ENCODE measurements around the gene MAFF. TPM values are rescaled to one million over a fixed set of nuclear protein-coding genes. Genes with fewer than 3 reads are reported as not detected.

The MAFF gene
- polyA plus RNA-seq, 1 of the 3 experiments (the other 2 are of a cell fraction) = 7.9 TPM

GRCh38 chr22:38258895-38259294 lies 57.1 kb downstream of the MAFF start:
- POLR2A ChIA-PET = no interaction called here

GRCh38 chr22:38259370-38259769 lies 57.6 kb downstream of the MAFF start:
- Histone ChIP-seq H3K9me3 (no peaks in the 10 kb centered on the region), H3K27ac (ENCODE audit: low read depth in 2 of 2, low read length in 1 of 2) (no peak overlapping the region), H3K9ac (no peak overlapping the region), H3K4me1 (ENCODE audit: control insufficient read depth in 1 of 2, insufficient read depth in 2 of 2, low read depth in 1 of 2, low read length in 1 of 2) (peaks cover 0 to 6% of the 10 kb centered on the region in 2 experiments; a peak in 2 of 4 replicates), H3F3A (replicated peaks; ENCODE audit: insufficient read depth) (peaks cover 11% of the 10 kb centered on the region), H2AFZ (ENCODE audit: low read depth) (no peak overlapping the region), H3K27me3 (ENCODE audit: insufficient read depth) (no peaks in the 10 kb centered on the region), H4K20me1 (ENCODE audit: insufficient read depth) (0 out of 2 replicates have a peak, but pooled peaks cover 4% of the 10 kb centered on the region), H3K4me2 (no peak overlapping the region), H3K79me2 (ENCODE audit: insufficient read depth) (peaks cover 92% of the 10 kb centered on the region), H3K4me3 (ENCODE audit: low read depth in 2 of 2, low read length in 1 of 2) (no peak overlapping the region), H3K9me2 (no peaks in the 10 kb centered on the region), H3K36me3 (replicated peaks in 1 of 2; ENCODE audit: control insufficient read depth in 1 of 2, insufficient read depth in 2 of 2, low read length in 1 of 2) (no peaks in the 10 kb centered on the region)
- DNase-seq = no peak
- WGBS (ENCODE audit: low lambda C conversion rate) = 89% methylated on average over 7 of the region's 8 CpGs
- ChIA-PET CTCF (no interaction called here), POLR2A (no interaction called here)
- TF ChIP-seq JUND (IDR thresholded peaks at IDR 0.05) (no peak), IRF3 (IDR thresholded peaks at IDR 0.05; ENCODE audit: low read depth, low read length) (no peak), MXI1 (IDR thresholded peaks at IDR 0.05; ENCODE audit: low read depth, low read length) (no peak), REST (IDR thresholded peaks at IDR 0.05; ENCODE audit: low read depth, low read length) (no peak), SIN3A (IDR thresholded peaks at IDR 0.05; ENCODE audit: borderline replicate concordance, low read depth, low read length) (no peak), ELF1 (IDR thresholded peaks at IDR 0.05) (no peak), RCOR1 (IDR thresholded peaks at IDR 0.05; ENCODE audit: low read length) (no peak), TAF1 (IDR thresholded peaks at IDR 0.05; ENCODE audit: borderline replicate concordance, low read depth, low read length) (no peak), EZH2phosphoT487 (IDR thresholded peaks at IDR 0.05; ENCODE audit: borderline replicate concordance, low read depth) (no peak), CTCF (IDR thresholded peaks at IDR 0.05) (no peak), NFIC (IDR thresholded peaks at IDR 0.05; ENCODE audit: borderline replicate concordance) (no peak)

More at GRCh38 chr22:38258895-38259294, 57.1 kb downstream of the MAFF start:
- no peaks in the 10 kb centered on the region for H3K36me3 ChIP-seq (replicated peaks in 1 of 2; ENCODE audit: control insufficient read depth in 1 of 2, insufficient read depth in 2 of 2, low read length in 1 of 2)
- 67% methylated on average over 5 of the region's 8 CpGs for WGBS (ENCODE audit: low lambda C conversion rate)
- H3K79me2 ChIP-seq (ENCODE audit: insufficient read depth) = peaks cover 92% of the 10 kb centered on the region
- no peak overlapping the region for H2AFZ ChIP-seq (ENCODE audit: low read depth)
- peaks cover 0 to 6% of the 10 kb centered on the region in 2 experiments; a peak in 2 of 4 replicates for H3K4me1 ChIP-seq (ENCODE audit: control insufficient read depth in 1 of 2, insufficient read depth in 2 of 2, low read depth in 1 of 2, low read length in 1 of 2)
- no peak for TF ChIP-seq FOXJ3 (CRISPR knock-in tag; IDR thresholded peaks at IDR 0.05)
- TF ChIP-seq CTCF (IDR thresholded peaks at IDR 0.05) = no peak
- no peak for TF ChIP-seq RFX5 (IDR thresholded peaks at IDR 0.05; ENCODE audit: low read length)
- TF ChIP-seq EP300 (IDR thresholded peaks at IDR 0.05; ENCODE audit: borderline replicate concordance in 1 of 2, low read depth in 1 of 2, low read length in 1 of 2) = no peak
- TF ChIP-seq, protein P1, sequence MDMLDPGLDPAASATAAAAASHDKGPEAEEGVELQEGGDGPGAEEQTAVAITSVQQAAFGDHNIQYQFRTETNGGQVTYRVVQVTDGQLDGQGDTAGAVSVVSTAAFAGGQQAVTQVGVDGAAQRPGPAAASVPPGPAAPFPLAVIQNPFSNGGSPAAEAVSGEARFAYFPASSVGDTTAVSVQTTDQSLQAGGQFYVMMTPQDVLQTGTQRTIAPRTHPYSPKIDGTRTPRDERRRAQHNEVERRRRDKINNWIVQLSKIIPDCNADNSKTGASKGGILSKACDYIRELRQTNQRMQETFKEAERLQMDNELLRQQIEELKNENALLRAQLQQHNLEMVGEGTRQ (IDR thresholded peaks at IDR 0.05; ENCODE audit: borderline replicate concordance, low read depth, low read length) = no peak
- H3K9me2 ChIP-seq = no peaks in the 10 kb centered on the region
- H3K4me2 ChIP-seq = no peak overlapping the region
- CTCF ChIA-PET = no interaction called here
- H3K9me3 ChIP-seq = no peaks in the 10 kb centered on the region
- no peaks in the 10 kb centered on the region for H3K27me3 ChIP-seq (ENCODE audit: insufficient read depth)
- no peak overlapping the region for H3K4me3 ChIP-seq (ENCODE audit: low read depth in 2 of 2, low read length in 1 of 2)
- peaks cover 11% of the 10 kb centered on the region for H3F3A ChIP-seq (replicated peaks; ENCODE audit: insufficient read depth)
- 0 out of 2 replicates have a peak, but pooled peaks cover 4% of the 10 kb centered on the region for H4K20me1 ChIP-seq (ENCODE audit: insufficient read depth)
- no peak overlapping the region for H3K27ac ChIP-seq (ENCODE audit: low read depth in 2 of 2, low read length in 1 of 2)
- no peak for DNase-seq
- no peak overlapping the region for H3K9ac ChIP-seq
